Neuronal stem cell (in vitro differentiated cells): ENCODE results near the gene TNFRSF13B.
"Not testable (repeated sequence)": the region's sequence is repeated elsewhere in the genome, so short reads cannot be mapped to it uniquely, and the experiment has no call there.

ENCODE experiments used
- DNase-seq: peaks from one replicate; pipeline ENCODE4 v3.0.0-alpha.2; 2013; ENCODE audit warnings: low spot score
- H2AFZ ChIP-seq: one replicate; pipeline ENCODE4 v1.6.1; 2013; ENCODE audit warnings: mild to moderate bottlenecking, low read length, inconsistent platforms
- H2AK5ac ChIP-seq: 2 replicates; pipeline ENCODE4 v1.6.1; 2013; ENCODE audit warnings: low read depth, mild to moderate bottlenecking, inconsistent platforms, low read length, moderate library complexity, mixed read lengths
- H2BK120ac ChIP-seq: 2 replicates; pipeline ENCODE4 v1.6.1; 2013; ENCODE audit warnings: low read depth, mild to moderate bottlenecking, inconsistent platforms, low read length, moderate library complexity, mixed read lengths
- H2BK12ac ChIP-seq: one replicate; pipeline ENCODE4 v1.6.1; 2013; ENCODE audit warnings: low read length, inconsistent platforms
- H2BK15ac ChIP-seq: 2 replicates; pipeline ENCODE4 v1.6.1; 2013; ENCODE audit warnings: mild to moderate bottlenecking, low read length, inconsistent platforms, mixed read lengths
- H2BK5ac ChIP-seq: one replicate; pipeline ENCODE4 v1.6.1; 2013; ENCODE audit warnings: inconsistent platforms, mild to moderate bottlenecking, low read length, moderate library complexity
- H3K14ac ChIP-seq: one replicate; pipeline ENCODE4 v1.6.1; 2013; ENCODE audit warnings: low read length, inconsistent platforms
- H3K18ac ChIP-seq: 2 replicates; pipeline ENCODE4 v1.6.1; 2013; ENCODE audit warnings: low read length, inconsistent platforms
- H3K23ac ChIP-seq: 2 replicates; pipeline ENCODE4 v1.6.1; 2013; ENCODE audit warnings: low read depth, mild to moderate bottlenecking, mixed read lengths, low read length, inconsistent platforms; ENCODE audit not compliant: poor library complexity
- H3K27ac ChIP-seq: replicated peaks from 3 replicates; pipeline ENCODE4 v1.5.1; 2013; ENCODE audit warnings: low read length, inconsistent platforms
- H3K27me3 ChIP-seq, 3 experiments: 2 replicates each; pipeline ENCODE4 v1.6.1; 2013; ENCODE audit warnings: low read length in 3 of 3, mild to moderate bottlenecking in 2 of 3, inconsistent platforms in 1 of 3, low read depth in 1 of 3, mixed read lengths in 1 of 3, moderate library complexity in 1 of 3; ENCODE audit not compliant: control insufficient read depth in 3 of 3, insufficient read depth in 3 of 3
- H3K36me3 ChIP-seq, 2 donors: replicated peaks in 1 of 2; 2 replicates each; pipeline ENCODE4 v1.6.1; 2013; ENCODE audit warnings: low read length in 2 of 2; ENCODE audit not compliant: control insufficient read depth in 2 of 2, insufficient read depth in 2 of 2
- H3K4ac ChIP-seq: 2 replicates; pipeline ENCODE4 v1.6.1; 2013; ENCODE audit warnings: inconsistent platforms, mild to moderate bottlenecking, low read length, moderate library complexity
- H3K4me1 ChIP-seq, 2 donors: 1 replicate in 1 of 2; 2 replicates in 1 of 2; pipeline ENCODE4 v1.6.1; 2013; ENCODE audit warnings: low read length in 2 of 2, low read depth in 1 of 2; ENCODE audit not compliant: control insufficient read depth in 2 of 2, insufficient read depth in 1 of 2
- H3K4me2 ChIP-seq: one replicate; pipeline ENCODE4 v1.6.1; 2013; ENCODE audit warnings: mild to moderate bottlenecking, low read length, inconsistent platforms; ENCODE audit not compliant: insufficient read depth, poor library complexity, severe bottlenecking
- H3K4me3 ChIP-seq, 2 donors: 2 replicates each; pipeline ENCODE4 v1.5.1; 2013; ENCODE audit warnings: low read length in 2 of 2, mild to moderate bottlenecking in 2 of 2, inconsistent platforms in 1 of 2, moderate library complexity in 1 of 2
- H3K79me1 ChIP-seq: one replicate; pipeline ENCODE4 v1.6.1; 2013; ENCODE audit warnings: low read depth, mild to moderate bottlenecking, inconsistent platforms, low read length, moderate library complexity
- H3K9ac ChIP-seq: one replicate; pipeline ENCODE4 v1.6.1; 2013; ENCODE audit warnings: mild to moderate bottlenecking, low read depth, low read length, inconsistent platforms; ENCODE audit not compliant: poor library complexity
- H3K9me3 ChIP-seq, 2 donors: replicated peaks in 1 of 2; 2 replicates each; pipeline versions ENCODE3 to v1.6.1; 2013; ENCODE audit warnings: low read length in 2 of 2, mild to moderate bottlenecking in 2 of 2, inconsistent platforms in 1 of 2, low read depth in 1 of 2, mixed read lengths in 1 of 2, moderate library complexity in 1 of 2; ENCODE audit not compliant: control insufficient read depth in 2 of 2, insufficient read depth in 1 of 2
- H4K8ac ChIP-seq: one replicate; pipeline ENCODE4 v1.6.1; 2013; ENCODE audit warnings: low read depth, mild to moderate bottlenecking, inconsistent platforms, low read length, moderate library complexity
- H4K91ac ChIP-seq: one replicate; pipeline ENCODE4 v1.6.1; 2013; ENCODE audit warnings: low read length, low read depth, mild to moderate bottlenecking, inconsistent platforms; ENCODE audit not compliant: poor library complexity
- WGBS, 2 donors: extraction: QIAGEN DNeasy Blood & Tissue Kit; methylation state at CpG; one replicate each; pipeline ENCODE4 v1.1.7; 2013; ENCODE audit warnings: missing lambda C conversion rate in 2 of 2, mixed read lengths in 1 of 2; ENCODE audit not compliant: insufficient read length in 2 of 2, insufficient replicate concordance in 1 of 2; ENCODE audit errors: extremely low coverage in 2 of 2; 5-methylcytosine and 5-hydroxymethylcytosine counted together

The TNFRSF13B gene

DNA sequence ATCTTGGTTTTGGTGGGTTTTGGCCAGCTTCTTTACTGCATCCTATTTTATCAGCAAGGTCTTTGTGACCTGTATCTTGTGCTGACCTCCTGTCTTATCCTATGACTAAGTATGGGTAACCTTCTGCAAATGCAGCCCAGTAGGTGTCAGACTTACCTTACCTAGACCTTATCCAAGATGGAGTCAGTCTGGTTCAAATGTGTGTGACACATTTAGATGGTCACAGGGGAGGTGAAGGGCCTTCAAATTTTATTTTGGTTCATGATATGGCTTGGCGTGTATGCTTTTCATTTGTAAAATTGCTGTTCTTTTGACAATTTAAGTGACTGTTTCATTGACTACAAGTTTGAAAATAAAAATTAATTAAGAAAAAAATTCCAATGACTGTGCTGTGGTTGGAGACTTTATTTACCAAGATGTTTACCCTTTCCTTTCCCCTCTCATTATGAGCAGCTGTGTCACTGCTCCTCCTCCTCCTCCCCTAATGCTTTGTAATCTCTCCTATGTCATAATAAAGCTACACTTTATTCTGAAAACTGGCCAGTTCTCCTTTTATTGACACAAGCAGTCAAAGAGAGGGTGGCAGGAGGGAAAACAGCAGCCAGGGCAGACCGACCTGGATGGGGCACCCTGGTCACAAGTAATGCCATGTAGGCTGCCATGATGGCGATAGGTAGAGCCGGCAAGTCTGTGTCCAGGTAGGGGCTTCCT is 49.4 kb downstream of the TNFRSF13B start:
- no peak overlapping the region for H3K14ac ChIP-seq
- no peak overlapping the region for H2BK120ac ChIP-seq
- H3K4ac ChIP-seq: no peak overlapping the region
- H3K27ac ChIP-seq: no peak overlapping the region
- H3K4me1 ChIP-seq: no peaks in the 10 kb centered on the region
- no peaks in the 10 kb centered on the region for H3K79me1 ChIP-seq
- no peaks in the 10 kb centered on the region for H3K27me3 ChIP-seq
- no peak for DNase-seq
- H2BK5ac ChIP-seq: peak overlapping the region; percentile 89
- no peak overlapping the region for H4K8ac ChIP-seq
- H4K91ac ChIP-seq: no peak overlapping the region
- no peak overlapping the region for H3K4me3 ChIP-seq
- H3K23ac ChIP-seq: no peak overlapping the region
- no CpG with 5 or more reads among the region's 4 CpGs for WGBS, 2 donors
- peak overlapping the region; percentile 65 for H3K18ac ChIP-seq
- H2BK12ac ChIP-seq: no peak overlapping the region
- H3K4me2 ChIP-seq: no peak overlapping the region
- no peak overlapping the region for H2AFZ ChIP-seq
- H2AK5ac ChIP-seq: no peak overlapping the region
- H3K9me3 ChIP-seq: no peaks in the 10 kb centered on the region
- no peaks in the 10 kb centered on the region for H3K36me3 ChIP-seq
- H3K9ac ChIP-seq: no peak overlapping the region
- no peak overlapping the region for H2BK15ac ChIP-seq

GRCh38 chr17:16921451-16921850 is 50.5 kb downstream of the TNFRSF13B start:
- H2BK120ac ChIP-seq, H3K79me1 ChIP-seq, H2AFZ ChIP-seq, H2AK5ac ChIP-seq, H3K14ac ChIP-seq, H3K36me3 ChIP-seq, H3K4me3 ChIP-seq, H2BK12ac ChIP-seq, H3K4me2 ChIP-seq, H2BK5ac ChIP-seq, H3K9me3 ChIP-seq, H3K27me3 ChIP-seq, H3K23ac ChIP-seq, H3K18ac ChIP-seq, H2BK15ac ChIP-seq, H3K4ac ChIP-seq, H4K8ac ChIP-seq, DNase-seq, H3K4me1 ChIP-seq, H3K9ac ChIP-seq, H4K91ac ChIP-seq, H3K27ac ChIP-seq: not testable (repeated sequence)
- no CpG with 5 or more reads among the region's 6 CpGs for WGBS, 2 donors

- peak overlapping the region; percentile 42 for H3K18ac ChIP-seq
- no CpG with 5 or more reads among the region's 8 CpGs for WGBS, 2 donors
- H3K4me2 ChIP-seq: no peak overlapping the region
- H3K14ac ChIP-seq: peak overlapping the region; percentile 66
- H2BK12ac ChIP-seq: no peak overlapping the region
- no peak overlapping the region for H2BK120ac ChIP-seq
- H3K36me3 ChIP-seq: no peaks in the 10 kb centered on the region
- H3K23ac ChIP-seq: no peak overlapping the region
- no peaks in the 10 kb centered on the region for H3K4me1 ChIP-seq
- no peak overlapping the region for H3K4ac ChIP-seq
- H3K27me3 ChIP-seq: no peaks in the 10 kb centered on the region
- H2AFZ ChIP-seq: no peak overlapping the region
- no peak overlapping the region for H2BK15ac ChIP-seq
- no peak overlapping the region for H4K8ac ChIP-seq
- no peak overlapping the region for H3K4me3 ChIP-seq
- H3K9me3 ChIP-seq: no peaks in the 10 kb centered on the region
- H2AK5ac ChIP-seq: no peak overlapping the region
- no peak for DNase-seq
- no peak overlapping the region for H4K91ac ChIP-seq
- H3K9ac ChIP-seq: no peak overlapping the region
- no peaks in the 10 kb centered on the region for H3K79me1 ChIP-seq
- no peak overlapping the region for H3K27ac ChIP-seq
- no peak overlapping the region for H2BK5ac ChIP-seq
Measured at GRCh38 chr17:16920628-16921020, 51.3 kb downstream of the TNFRSF13B start.

- H3K36me3 ChIP-seq: no peaks in the 10 kb centered on the region
- H2BK15ac ChIP-seq: no peak overlapping the region
- WGBS, 2 donors: no CpG with 5 or more reads among the region's 15 CpGs
- no peak overlapping the region for H2AK5ac ChIP-seq
- H3K79me1 ChIP-seq: no peaks in the 10 kb centered on the region
- no peak overlapping the region for H2AFZ ChIP-seq
- H3K4me2 ChIP-seq: no peak overlapping the region
- no peak overlapping the region for H4K91ac ChIP-seq
- H3K4me1 ChIP-seq: no peaks in the 10 kb centered on the region
- H3K27me3 ChIP-seq: no peaks in the 10 kb centered on the region
- no peak overlapping the region for H4K8ac ChIP-seq
- no peak overlapping the region for H2BK120ac ChIP-seq
- no peak overlapping the region for H3K4me3 ChIP-seq
- peak overlapping the region; percentile 42 for H3K18ac ChIP-seq
- no peak overlapping the region for H3K4ac ChIP-seq
- no peak overlapping the region for H3K27ac ChIP-seq
- H3K23ac ChIP-seq: no peak overlapping the region
- H3K14ac ChIP-seq: no peak overlapping the region
- no peak overlapping the region for H3K9ac ChIP-seq
- no peak for DNase-seq
- H3K9me3 ChIP-seq: no peaks in the 10 kb centered on the region
- H2BK12ac ChIP-seq: no peak overlapping the region
- no peak overlapping the region for H2BK5ac ChIP-seq
Measured at GRCh38 chr17:16919663-16920627, 52.0 kb downstream of the TNFRSF13B start.
